GM18508 (cell line): Measurements from ENCODE around the gene TSPAN18.

Source experiments
- ATAC-seq: cut with Tn5 transposase; IDR thresholded peaks from one replicate; pipeline ENCODE4 v1.9.1; 2021; ENCODE audit warnings: moderate number of reproducible peaks; ENCODE audit not compliant: insufficient read depth, unreplicated experiment

Gene TSPAN18

DNA sequence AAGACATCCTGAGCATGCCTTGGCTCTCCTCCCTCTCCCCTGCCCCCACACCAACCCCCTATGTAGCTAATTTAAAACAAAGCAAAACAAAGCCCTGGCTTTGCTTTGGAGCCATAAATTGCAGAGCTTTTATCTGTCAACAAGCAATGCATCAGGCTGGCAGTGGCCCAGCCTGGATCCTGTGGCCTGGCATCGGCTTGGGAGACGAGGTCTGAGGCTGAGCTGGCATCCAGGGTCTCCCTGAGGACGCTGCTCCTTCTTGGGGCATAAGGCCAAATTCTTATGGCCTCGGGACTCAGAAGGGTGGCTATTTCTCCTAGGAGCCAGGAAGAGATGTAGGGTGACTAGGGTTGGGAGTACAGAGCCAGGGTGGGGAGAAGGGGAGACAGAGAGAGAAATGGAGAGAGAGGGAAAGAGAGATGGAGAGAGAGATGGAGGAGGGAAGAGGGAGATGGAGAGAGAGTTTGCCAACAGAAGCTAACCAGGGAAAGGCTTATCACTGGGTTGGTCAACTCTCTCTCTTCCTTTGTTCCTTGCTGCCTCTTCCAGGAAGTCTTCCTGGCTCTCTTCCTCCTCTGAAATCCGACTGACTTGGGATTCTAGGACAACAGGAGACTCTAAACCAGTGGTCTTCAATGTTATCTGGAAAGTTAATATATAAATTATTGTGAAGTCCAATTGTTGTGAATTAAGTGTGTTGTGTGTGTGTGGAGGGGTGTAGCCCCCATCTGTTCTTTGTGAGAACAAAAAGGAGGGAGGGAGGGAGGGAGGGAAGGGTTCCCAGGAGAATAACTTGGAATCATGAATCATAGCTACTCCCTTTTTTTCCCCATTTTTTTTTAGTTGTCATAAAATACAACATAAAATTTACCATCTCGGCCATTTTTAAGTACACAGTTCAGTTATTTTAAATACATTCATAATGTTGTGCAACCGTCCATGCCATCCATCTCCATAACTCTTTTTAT lies 29.1 kb downstream of the TSPAN18 start:
- ATAC-seq = no peak

GRCh38 chr11:44758983-44759382 lies 32.2 kb downstream of the TSPAN18 start:
- ATAC-seq = no peak

- no peak for ATAC-seq
These were observed 33.1 kb downstream of the TSPAN18 start for GRCh38 chr11:44759743-44760476.

DNA sequence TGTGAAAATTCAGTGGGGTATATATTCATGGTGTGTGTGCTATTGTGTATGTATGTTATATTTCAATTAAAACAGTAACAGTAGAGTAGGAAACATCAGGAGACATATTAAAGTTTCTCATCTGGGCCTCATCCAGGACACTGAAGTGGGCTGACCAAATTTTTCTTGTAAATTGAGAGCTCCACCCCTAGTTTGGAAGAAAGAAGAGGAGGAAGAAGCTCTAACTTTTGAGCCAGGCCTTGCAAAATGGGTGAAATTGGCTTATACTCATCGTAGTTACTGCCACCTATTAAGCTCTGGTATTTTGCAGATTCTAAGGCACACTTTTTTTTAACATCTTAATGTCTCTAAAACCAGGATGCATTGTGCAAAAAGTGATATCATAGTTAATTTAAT lies 33.7 kb downstream of the TSPAN18 start:
- no peak for ATAC-seq

GRCh38 chr11:44760917-44761550 lies 34.3 kb downstream of the TSPAN18 start:
- no peak for ATAC-seq

DNA sequence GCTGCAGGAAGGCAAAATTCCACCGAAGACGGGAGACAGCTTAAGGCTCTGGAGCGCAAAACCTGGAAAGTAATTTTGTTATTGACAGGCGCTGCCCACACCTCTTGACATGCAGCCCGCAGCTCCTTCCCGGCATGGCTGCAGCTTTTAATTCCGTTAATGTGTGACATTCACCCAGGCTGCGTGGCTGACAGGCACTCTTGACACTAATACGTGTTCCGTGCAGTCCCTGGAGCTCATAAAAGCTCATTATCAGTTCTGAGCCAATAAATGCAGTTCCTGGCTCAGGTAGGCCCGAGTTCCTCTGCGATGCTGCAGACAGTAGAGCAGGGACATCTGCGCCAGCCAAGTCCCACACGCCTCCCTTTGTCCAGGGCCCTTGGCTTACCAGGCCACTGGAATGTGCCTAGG lies 34.8 kb downstream of the TSPAN18 start:
- ATAC-seq = no peak

GRCh38 chr11:44763121-44763820 lies 36.5 kb downstream of the TSPAN18 start:
- ATAC-seq = no peak

DNA sequence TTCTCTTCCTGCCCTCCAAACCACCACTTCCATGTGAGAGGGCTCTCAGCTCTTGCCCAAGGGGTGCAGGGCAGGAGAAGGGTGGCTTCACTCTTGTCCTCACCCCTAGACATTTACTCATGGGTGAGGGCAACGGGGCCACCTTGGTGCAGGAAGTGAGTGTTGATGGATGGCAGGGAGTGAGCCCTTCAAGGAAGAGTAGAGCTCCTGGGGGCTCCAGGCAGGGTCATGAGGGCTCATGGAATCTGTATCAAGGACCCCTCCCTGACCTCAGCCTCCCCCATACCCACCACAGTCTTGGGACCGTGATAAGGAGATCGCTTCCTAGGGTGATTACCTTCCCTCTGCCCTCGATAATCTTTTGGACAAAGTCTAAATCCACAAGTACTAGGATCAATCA lies 37.8 kb downstream of the TSPAN18 start:
- no peak for ATAC-seq

DNA sequence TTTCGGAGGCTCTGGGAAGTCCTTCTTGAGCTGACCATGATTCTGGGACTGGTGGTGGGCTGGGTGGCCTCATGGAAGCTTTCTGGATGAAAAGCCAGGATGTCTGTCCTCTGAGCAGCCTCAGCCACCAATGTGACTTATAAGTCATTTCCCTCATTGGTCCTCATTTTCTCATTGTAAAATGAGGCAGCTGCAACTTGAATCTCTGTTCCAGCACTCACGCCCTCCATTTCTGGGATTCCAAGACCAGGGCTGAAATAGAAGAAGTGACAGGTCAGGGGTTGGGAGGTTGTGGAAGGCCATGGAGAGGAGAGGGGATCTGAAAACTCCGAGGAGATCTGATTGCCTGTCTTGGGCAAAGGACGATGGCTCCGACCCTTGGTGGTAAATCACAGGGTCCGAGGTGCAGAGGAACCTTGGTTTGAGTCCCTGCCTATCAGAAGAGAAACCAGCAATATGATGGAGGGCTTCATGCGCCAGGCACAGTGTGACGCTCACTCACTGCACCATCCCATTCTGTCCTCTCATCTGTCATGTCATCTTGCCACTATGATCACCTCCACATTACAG lies 38.3 kb downstream of the TSPAN18 start:
- ATAC-seq = no peak

- no peak for ATAC-seq
These were observed 38.9 kb downstream of the TSPAN18 start for GRCh38 chr11:44765676-44766075.

GRCh38 chr11:44766112-44766971 lies 39.6 kb downstream of the TSPAN18 start:
- no peak for ATAC-seq

GRCh38 chr11:44766972-44767278 lies 40.2 kb downstream of the TSPAN18 start:
- no peak for ATAC-seq

DNA sequence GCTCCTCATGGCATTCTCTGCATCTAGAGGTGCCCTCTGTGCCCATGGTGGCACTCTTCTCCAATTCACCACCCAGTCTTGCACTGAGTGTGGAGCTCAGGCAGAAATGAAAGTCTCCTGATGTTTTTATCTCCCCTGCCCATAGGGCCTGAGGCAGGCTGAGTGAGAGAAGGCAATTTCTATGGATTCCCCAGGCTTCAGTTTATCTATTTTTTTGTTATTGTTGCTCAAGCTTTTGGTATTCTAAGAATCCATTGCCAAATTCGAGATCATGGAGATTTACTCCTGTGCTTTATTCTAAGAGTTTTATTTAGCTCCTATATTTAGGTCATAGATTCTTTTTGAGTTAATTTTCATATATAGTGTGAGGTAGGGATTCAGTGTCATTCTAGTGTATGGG lies 40.7 kb downstream of the TSPAN18 start:
- ATAC-seq = no peak

GRCh38 chr11:44770401-44770800 lies 43.6 kb downstream of the TSPAN18 start:
- ATAC-seq = no peak

GRCh38 chr11:44771252-44771734 lies 44.5 kb downstream of the TSPAN18 start:
- no peak for ATAC-seq

GRCh38 chr11:44771841-44772240 lies 45.1 kb downstream of the TSPAN18 start:
- ATAC-seq = no peak

- ATAC-seq = no peak
These were observed 46.7 kb downstream of the TSPAN18 start for GRCh38 chr11:44773351-44773965.

- ATAC-seq = no peak
These were observed 47.3 kb downstream of the TSPAN18 start for GRCh38 chr11:44774108-44774507.

GRCh38 chr11:44774731-44775130 lies 48.0 kb downstream of the TSPAN18 start:
- ATAC-seq = no peak
